ENCODE measurements around the gene COL4A1. TPM values are rescaled to one million over a fixed set of nuclear protein-coding genes. Genes with fewer than 3 reads are reported as not detected.

COL4A1 gene
- polyA plus RNA-seq, 1 donor: 566 TPM

DNA sequence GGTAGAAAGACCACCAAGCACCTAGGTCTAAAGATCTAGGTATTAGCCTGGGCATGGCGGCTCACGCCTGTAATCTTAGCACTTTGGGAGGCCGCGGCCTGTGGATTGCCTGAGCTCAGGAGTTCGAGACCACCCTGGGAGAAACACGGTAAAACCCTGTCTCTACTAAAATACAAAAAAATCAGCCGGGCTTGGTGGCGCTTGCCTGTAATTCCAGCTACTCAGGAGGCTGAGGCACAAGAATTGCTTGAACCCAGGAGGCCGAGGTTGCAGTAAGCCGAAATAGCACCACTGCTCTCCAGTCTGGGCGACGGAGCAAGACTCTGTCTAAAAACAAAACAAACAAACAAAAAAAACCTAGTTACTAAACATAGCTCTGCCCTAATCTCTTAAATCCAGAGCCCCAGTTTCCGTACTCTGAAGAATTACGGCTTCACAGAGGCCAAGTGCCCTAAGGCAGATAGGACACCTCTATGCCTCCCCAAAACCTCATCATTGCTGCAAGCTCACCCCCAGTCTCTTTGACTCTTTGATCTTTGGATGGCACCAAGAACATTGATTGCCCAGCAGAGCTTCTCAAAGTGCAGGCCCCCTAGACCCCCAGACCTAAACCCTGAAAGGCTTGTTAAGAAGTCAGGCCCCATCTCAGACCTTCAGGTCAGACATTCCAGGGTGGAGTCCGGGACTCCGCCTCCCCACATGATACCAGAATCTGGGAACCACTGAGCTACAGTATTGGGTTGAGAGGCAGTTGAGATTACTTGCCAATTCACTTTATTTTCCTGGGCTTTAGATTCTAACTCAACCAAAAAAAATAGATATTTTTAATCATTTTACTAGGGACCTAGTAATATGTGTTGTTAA lies 2.9 kb upstream of the COL4A1 start:
- DNase-seq (ENCODE audit: low read depth): no peak

DNA sequence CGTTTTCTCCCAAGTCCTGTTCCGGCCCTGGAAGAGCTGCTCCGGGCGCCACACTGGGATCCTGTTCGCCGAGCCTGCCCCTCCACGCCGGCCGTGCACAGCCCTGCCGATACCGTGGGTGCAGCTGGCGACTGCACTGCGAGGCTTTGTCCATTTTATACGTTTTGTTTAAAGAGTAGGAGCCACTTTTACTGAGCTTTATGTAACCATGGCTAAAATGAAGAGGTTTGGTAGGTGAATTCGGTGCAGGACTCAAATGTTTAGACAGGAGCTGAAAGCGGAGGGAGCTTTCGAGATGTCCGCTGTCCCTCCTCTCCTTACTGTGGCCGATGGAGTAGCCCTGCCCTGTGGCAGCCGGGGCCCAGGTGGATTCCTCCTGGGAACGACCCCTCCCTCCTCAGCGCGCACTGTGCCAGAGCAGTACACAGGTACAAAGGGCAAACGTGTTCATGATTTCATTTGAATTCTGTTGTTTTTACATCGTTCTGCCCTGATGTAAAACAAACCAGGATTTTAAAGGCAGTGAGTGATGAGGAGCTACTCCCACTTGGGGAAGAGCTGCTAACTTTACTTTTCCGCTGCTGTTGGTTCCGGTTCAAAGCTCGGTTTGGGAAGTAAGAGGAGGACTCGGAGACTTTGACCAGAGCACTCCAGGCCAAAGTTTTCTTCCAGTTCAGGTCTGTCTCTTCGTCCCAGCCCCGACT lies 1.9 kb upstream of the COL4A1 start:
- DNase-seq (ENCODE audit: low read depth): no peak

DNA sequence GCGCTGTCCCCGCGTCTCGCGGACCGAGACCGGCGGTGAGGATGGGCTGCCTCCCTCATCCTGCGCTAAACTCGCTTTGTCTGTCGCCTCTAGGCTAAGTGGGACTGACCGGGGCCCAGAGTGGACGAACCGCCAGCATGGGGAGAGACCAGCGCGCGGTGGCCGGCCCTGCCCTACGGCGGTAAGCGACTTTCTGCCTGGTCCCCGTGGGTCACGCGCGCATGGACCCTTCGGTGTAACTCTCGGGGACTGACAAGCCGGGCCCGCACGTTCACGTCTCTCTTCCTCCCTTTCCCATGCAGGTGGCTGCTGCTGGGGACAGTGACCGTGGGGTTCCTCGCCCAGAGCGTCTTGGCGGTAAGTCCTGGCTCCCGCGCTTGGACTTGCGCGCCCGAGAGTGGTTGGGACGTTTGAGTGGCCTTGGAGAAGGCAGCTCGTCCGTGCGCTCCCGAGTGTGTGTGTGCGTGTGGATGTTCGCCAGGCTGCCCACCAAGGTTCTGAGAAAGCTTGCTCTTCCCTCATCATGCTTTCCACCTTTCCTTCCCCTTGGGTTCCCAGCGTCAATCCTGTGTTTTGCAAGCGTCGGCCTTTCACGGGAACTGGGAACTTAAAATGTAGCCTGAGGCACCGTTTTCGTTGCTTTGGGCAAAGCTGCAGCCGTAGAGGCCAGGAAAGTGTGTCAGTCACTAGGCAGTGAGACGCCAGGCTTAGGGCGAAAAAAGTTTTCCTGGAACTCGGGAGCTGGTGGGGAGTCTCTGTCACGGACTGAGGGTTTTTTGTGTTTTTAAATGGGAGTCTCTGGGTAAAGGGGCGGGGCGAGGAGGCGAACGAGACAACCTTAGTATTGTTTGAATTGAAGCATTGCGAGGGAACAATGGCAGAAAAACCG lies 1.1 kb upstream of the COL4A1 start:
- DNase-seq (ENCODE audit: low read depth): no peak

DNA sequence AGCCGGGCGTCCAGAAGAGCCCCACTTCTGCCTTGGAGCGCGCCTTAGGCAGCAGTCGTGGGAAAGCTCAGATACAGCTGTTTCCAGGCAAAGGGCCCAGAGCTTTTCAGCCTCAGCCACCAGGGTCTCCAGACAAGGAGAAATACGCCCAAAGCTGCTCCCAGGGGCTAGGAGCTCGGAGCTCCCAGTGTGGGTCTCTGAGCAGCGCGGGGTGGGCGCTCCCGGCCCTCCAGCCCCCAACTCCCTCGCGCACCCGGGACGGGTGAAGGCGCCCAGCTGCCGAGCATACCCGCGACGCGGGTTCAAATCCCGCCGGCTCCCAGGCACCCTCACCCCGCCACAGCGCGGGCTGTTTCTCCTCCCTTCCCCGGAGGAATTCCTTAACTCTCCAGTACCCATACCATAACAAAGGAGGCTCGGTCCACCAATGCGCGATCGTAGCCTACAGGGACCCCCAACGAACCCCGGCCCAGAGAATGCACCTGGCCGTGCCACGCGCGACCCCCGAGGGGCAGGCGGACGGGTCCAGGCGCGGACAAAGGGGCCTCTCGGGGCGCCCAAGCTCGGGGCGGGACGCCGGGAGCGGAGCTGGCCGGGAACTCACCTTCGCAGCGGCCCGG lies 507 bp downstream of the COL4A1 start:
- no peak for DNase-seq (ENCODE audit: low read depth)

DNA sequence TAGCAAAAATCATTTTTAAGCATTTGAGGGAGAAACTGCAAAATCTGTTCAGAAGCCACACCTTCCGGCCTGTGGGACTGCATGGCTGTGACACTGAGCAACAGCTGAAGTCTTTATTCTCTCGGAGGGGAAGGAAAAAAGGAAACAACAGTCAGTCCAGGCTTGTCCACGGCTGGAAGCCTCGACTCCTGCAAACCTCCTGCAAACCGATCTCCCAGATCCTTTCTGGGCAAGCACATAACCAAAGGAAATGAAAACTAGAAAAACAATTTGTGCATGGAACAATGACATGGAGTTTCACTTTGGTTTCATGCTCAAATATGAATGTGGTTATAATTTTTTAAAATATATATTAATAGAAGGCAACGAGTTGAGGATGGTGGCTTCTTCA lies 1.0 kb downstream of the COL4A1 start:
- no peak for DNase-seq (ENCODE audit: low read depth)

DNA sequence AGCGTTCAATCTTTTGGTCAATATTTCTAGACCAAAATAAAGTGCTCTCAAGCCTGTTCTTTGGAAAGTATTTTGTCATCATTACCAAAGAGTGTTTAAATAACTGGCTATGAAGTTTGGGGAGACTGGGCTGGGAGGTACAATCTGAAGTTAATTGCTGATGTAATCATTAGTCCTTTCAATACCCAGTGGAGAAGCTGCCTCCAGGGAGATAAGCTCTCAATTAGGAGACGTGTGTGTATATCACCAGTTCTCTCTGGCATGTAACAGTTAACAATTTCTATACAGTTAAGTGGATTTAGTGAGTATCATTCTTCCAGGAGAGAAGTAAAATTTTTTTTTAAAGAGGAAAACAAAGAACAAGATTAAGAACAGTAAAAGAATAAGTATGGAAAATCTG lies 1.4 kb downstream of the COL4A1 start:
- DNase-seq (ENCODE audit: low read depth): no peak

DNA sequence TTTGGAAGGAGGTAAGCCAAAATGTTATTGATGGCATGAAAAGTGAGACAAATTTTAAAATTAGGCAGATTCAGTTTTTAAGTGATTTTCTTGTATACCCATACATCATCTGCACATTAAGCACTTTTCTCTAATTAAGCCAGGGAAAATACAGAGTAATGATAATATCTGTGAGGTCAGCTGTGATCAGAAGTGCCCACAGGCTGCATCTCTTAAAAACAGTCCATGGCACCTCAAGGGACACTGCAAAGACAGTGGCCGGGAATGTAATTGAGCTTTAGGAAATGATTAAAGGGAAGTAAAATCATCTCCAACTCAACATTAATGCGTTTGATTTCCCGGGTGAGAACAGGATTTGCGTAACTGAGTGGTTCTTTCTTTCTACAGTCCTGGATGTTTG lies 2.0 kb downstream of the COL4A1 start:
- DNase-seq (ENCODE audit: low read depth): no peak

DNA sequence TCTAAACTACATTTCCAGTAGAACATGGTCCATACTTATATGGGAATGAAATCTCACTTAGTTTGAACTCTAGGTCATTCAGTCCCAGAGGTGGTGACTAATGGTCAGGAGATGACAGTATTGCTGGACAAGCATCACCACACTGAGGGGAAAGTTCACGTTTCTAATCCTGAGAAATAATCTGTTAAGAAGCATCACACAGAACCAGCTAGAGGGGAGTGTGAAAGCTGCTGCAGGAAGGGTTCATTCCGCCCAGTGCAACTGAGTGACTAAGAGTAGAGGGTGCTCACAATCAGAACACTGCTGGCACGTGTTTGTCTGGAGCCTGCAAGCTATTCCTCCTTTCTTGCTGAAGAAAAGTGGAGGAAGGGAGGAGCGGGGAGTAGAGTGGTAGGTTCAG lies 2.7 kb downstream of the COL4A1 start:
- no peak for DNase-seq (ENCODE audit: low read depth)

DNA sequence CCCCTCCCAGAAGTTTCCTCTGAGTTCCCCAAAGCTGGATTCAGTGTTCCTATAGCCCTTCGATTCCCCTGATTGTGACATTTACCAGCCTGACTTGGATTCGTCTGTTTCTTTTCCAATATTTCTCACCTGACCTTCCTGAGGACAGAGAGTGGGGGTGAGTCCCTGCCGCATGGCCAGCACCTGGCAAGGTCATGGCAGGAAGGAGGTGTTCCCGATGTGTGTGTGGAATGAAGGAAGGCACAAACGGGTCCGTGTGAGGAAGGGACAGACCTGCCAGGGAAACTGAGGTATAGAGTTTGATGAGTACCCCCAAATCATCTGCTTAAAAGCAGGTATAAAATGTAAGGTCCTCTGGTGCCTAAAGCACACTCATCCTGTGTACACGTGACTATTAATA lies 3.3 kb downstream of the COL4A1 start:
- DNase-seq (ENCODE audit: low read depth): no peak

DNA sequence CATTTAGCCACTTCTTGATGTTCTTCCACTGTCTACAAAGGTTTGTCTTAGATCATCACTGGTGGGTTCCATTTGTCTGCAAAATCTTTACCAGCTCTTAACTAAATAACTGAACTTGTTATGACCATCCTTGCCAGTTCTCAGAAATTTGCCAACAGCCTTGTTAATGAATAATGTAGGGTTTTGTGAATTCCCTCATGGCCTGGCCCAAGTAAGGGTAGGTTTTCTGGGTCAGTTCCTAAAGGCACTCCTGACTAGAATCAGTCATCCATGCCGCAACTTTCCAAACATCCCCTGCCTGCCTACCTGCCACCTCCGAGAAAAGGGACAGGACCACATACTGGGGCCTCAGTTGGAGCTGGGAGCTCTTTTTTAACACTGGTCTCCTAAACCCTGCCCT lies 4.0 kb downstream of the COL4A1 start:
- DNase-seq (ENCODE audit: low read depth): no peak

DNA sequence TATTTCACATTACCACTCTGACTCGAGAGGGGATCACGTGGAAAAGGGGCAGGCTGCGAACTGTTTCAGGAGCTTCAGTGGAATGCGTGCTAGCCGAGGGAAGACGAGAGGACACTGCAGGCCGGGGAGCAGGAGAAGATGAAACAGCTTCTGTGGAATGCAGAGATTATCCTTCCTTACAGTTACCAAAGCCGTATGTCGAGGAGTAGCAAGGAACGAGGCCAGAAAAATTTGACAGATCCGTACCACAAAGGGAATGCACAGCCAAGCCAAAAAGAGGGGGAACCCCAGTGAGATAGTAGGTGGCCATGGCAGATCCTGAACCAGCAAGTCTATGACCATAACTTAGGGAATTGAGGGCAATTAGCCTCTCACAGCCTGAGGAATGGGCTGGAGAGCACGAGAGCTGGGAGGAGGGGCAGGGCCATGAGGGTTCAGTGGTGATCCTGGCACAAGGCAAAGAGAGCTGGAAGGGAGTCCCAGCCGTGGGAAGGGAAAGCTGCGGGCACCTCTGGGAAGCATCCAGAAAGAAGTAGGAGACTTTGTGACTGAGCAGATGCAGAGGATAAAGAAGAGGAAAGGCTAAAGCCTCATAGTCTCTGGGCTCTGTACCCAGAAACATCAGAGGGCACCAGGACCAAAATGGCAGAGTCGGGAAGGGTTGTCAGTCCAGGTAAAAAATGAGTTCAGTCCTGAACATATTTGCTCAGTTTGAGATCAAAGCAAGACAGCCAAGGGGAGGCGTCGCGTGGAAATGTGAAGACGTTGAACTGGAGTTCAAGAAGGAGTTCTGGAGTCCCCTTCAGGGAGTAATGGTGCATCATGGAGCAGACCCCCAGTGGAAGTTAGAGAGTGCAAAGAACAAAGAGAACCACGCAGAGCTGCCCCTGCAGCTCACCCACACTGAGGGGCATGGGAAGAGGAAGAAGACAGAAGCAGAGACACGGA lies 5.1 kb downstream of the COL4A1 start:
- no peak for DNase-seq (ENCODE audit: low read depth)

DNA sequence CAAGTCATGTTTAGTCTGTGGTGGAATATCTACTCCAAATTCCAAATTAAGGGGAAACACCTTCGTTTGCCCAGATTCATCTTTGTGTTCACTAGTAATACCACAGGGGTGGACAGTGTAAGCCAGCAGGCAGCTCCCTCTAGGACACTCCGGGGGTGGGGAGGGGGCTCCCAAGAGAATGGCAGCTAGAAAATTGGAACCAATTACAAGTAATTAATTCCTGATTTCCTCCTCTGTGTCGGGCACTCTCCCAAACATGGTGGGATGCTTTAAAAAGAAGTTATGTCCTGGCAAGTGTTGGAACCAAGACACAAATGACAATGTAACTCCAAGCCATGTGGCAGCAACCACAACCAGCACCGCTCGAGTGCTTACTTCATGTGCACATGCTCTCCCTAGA lies 5.9 kb downstream of the COL4A1 start:
- no peak for DNase-seq (ENCODE audit: low read depth)

DNA sequence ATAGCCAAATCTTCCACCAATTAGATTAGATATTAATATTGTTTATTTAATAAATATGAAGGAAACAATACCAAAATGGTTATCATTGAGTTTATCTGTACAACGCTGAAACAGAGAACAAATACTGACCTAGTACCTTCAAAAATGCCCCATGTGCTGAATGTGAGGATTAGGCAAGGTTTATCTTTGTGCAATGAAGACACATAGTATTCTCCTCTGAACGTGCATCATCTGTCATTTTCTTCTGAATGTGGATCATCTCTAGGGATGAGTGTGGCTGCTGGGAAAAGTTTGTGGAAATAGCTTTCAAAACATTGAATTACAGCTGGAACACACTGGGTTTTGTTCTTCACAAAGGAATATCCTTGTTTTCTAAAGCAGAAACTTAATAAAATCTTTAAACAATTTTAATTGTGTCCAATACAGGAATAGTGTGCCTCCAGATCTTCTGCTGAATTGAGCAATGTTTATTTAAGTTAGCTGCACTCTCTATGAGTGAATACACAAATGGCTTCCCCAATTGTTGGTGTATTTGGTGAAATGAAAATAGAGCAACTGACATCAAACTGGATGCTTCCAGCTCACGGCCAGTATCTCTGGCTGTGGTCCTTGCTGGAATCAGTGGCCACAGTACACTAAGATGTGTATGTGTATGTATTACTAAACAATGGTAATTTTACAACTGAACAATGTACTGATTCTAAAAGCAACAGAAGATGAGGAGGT lies 6.7 kb downstream of the COL4A1 start:
- DNase-seq (ENCODE audit: low read depth): no peak

DNA sequence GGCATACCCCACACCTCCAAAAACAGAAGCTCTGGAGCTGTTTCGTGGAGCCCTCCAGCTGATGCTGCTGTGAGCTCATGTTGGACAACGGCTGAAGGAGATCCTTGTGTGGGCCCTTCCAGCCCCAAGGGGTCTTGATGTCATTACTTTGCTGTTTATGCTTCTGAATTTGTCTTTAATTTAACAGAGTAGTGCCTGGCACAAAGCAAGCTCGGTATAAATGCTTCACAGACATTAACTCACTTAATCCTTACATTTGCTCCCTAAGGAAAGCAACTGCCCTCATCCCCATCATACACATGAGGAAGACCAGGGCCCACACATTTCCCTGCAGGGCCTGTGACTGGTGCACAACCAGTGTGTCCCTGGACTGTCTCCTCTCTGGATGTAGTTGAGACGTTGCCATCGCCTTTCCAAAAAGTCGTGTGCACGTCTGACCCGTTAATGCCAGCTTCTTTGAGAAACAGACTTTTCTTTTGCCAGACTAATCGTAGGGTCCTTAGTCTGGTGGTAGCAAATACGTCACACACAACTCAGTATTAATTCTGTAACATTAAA lies 7.6 kb downstream of the COL4A1 start:
- no peak for DNase-seq (ENCODE audit: low read depth)

DNA sequence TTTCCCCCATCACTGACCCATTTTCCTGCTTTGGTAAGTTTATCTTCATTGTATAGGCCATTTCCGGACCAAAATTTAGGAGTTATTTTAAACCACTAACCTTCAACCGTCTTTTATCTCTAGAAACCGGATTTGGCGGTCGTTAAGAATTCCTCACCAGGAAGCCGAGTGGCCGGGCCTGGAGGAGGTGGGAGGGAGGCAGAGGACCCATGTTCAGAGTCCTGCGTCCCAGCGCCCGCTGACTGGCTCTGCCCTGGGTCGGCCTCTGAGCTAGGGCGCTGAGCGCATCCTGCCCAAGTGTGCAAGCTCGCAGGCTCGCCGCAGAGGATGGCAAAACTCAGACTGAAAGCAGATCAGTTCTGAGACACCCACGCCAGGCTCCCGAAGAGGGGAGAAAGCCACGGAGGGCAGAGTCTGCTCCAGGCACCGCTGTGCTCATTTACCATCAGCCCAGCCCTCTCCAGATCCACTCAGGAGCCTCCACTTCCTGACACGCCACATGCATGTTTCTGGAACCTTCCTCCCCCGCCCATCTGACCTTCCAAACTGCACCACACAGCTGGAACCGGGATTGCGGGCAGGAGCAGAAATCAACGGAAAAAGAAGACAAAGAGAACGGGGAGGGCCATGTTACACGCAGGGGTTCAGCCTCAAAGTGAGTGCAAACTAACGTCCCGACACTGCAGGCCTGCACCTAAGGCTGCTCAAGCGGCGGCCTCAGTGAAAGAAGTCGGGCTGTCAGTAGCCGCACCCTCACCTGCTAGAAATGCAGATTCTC lies 8.3 kb downstream of the COL4A1 start:
- no peak for DNase-seq (ENCODE audit: low read depth)

DNA sequence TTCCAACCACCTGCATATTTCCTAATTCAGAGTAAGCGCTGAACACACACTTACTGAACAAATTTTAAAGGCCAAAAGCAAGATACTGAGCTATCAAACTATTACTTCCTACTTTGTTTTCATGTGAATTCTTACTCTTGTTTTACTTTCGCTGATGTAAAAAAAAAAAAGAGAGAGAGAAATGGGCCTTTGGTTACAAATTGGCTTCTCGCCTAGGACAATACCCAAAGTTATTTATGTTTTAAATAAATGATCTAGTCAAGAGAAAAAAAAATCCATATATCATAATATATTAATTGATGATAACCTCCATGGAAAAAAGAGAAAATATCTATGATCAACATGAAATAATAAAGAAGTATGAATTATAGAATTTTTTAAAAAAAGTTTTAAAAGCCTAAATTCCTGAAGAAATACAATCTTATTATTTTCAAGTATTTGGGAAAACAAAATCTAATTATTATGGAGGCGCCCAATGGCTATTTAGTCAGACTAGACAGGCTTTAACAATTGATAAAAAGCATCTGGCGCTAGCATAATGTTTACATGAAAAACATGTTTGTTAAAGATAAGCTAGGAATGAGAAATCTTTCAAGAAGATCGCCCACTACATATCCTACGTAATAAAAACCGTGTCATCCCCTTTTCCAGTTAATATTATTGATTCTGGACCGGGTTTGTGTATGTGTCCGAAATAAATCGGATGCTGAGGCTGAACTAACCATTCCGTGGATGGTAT lies 9.0 kb downstream of the COL4A1 start:
- DNase-seq (ENCODE audit: low read depth): no peak

DNA sequence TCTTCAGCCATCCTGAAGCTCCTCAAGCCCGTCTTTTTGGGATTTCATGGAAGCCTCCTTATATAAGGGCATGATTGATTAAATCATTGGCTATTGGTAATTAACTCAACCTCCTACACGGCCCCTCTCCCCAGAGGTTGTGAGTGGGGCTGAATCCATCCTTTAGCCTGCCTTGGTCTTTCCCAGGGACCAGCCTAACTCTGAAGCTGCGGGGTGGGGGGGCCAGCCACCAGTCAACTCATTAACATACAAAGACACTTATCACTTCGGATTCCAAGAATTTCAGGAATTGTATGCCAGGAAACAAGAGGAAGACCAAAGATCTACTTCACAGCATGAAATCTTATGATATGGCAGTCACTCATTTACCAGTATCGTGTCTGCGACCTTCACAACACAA lies 9.9 kb downstream of the COL4A1 start:
- no peak for DNase-seq (ENCODE audit: low read depth)

DNA sequence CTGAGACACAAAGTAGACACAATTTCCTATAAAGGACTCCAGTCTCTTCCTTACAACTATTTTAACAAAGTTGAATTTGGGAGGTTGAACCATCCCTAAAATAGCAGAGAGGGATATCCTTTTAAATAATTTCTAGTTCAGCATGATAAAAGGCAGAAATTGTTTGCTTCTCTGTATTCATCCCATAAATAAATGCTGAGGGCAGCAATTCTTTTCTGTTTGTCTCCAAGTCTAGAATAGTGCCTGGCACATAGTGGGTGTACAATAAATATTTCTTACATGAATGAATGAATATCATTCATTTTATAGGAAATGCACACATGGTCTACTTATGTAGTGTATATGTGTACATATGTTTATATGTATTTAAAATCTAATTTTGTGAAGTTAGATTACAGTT lies 12.3 kb downstream of the COL4A1 start:
- no peak for DNase-seq (ENCODE audit: low read depth)
